ENCODE results near the gene DDX17. TPM values are rescaled to one million over a fixed set of nuclear protein-coding genes. Genes with fewer than 3 reads are reported as not detected.

The DDX17 gene
- total and polyA plus RNA-seq, 4 experiments from 2014 or later = 10.0 to 960 (median 486) TPM

DNA sequence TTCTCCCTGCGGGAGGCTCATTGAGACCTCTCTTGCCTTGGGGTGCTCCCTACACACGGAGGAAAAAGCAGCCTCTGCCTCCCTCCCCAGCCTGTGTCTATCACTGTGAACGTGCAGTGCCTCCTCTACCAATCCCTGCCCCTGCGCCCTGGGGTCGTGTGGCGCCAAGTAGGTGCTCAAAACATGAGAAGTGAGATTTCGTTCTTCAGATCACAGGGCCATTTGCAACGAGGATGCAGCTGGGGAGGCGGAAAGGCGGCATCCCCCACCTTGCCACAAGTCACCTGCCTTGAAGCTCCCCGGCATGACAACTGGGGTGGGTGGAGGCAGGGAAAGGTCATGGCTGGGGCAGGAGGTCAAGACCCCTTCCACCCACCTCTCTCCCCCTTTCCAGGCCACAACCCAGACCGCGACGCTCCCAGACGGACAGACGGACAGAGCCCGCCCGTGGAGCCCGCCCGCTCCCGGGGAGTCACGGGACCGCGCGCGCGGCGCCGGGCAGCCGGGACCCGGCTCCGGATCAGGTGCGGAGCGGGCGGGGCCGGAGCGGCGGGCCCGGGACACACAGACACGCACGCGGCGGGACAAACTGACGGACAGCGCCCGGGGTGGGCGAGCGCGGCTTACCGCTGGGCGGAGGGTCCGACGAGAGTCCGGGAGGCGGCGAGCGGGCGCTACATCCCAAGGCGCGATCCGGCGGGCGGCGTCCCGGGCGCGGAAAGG lies 51.6 kb downstream of the DDX17 start:
- Mint-ChIP-seq H3K27me3 (peaks cover 44 to 70% of the 10 kb centered on the region in 2 donors), H3K36me3 (no peaks in the 10 kb centered on the region), H3K4me1 (peaks cover 7 to 24% (median 13%) of the 10 kb centered on the region in 4 donors), H3K9me3 (no peaks in the 10 kb centered on the region), H3K4me3 (peak overlapping the region; percentile 78 to 89 (median 82)), H3K27ac (peak overlapping the region in 3 of 7 donors; percentile 13 to 68 (median 43))
- peaks cover 34% of the 10 kb centered on the region for H3K27me3 ChIP-seq (ENCODE audit: insufficient read depth, low read length)
- no peaks in the 10 kb centered on the region for H3K36me3 ChIP-seq (ENCODE audit: insufficient read depth, low read length)
- H3K27ac ChIP-seq (ENCODE audit: low read depth, low read length) = no peak overlapping the region
- ChIA-PET POLR2A (ENCODE audit: partially characterized antibody) (interaction anchor here (0.9 kb wide), 1 partner anchor 8 kb away, joined by 4 read pairs; no protein-coding TSS in a partner anchor), CTCF (ENCODE audit: partially characterized antibody) (no interaction called here)
- intact Hi-C loops (cut with micrococcal nuclease) = no loop called here
- H3K4me1 ChIP-seq (ENCODE audit: insufficient read depth, low read length) = peaks cover 8% of the 10 kb centered on the region
- peak overlapping the region in 1 of 2 donors; percentile 22 for H3K4me3 ChIP-seq (ENCODE audit: low read length in 2 of 2)
- peak; percentile 22 to 52 (median 31) for DNase-seq
- H3K9me3 ChIP-seq (ENCODE audit: control insufficient read depth in 1 of 2, low read length in 2 of 2) = no peaks in the 10 kb centered on the region

DNA sequence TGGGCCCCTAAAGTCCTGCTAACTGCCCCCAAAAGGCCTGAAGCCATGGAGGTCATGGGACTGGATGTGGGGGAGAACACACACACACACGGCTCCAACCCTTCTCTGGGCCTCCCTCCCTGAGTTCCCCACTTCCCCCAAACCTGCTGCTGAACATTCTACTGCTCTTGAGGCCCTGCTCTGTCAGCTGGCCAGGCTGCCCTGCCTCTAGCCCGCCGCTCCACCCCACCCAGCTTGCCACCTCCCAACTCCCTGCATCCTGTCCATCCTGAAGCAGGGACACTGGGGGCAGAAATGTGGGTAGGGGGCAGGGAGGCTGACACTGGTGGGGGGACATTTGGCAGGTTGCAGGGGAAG lies 52.1 kb downstream of the DDX17 start:
- no peaks in the 10 kb centered on the region for H3K36me3 Mint-ChIP-seq
- H3K27ac Mint-ChIP-seq = no peak overlapping the region
- peak overlapping the region in 7 of 8 donors; percentile 34 to 89 (median 82) for H3K4me3 Mint-ChIP-seq
- no peaks in the 10 kb centered on the region for H3K9me3 Mint-ChIP-seq
- DNase-seq = no peak
- Histone ChIP-seq H3K36me3 (ENCODE audit: insufficient read depth, low read length) (no peaks in the 10 kb centered on the region), H3K4me3 (ENCODE audit: low read length in 2 of 2) (peak overlapping the region in 1 of 2 donors; percentile 22), H3K4me1 (ENCODE audit: insufficient read depth, low read length) (peaks cover 8% of the 10 kb centered on the region), H3K9me3 (ENCODE audit: control insufficient read depth in 1 of 2, low read length in 2 of 2) (no peaks in the 10 kb centered on the region), H3K27me3 (ENCODE audit: insufficient read depth, low read length) (peaks cover 34% of the 10 kb centered on the region), H3K27ac (ENCODE audit: low read depth, low read length) (no peak overlapping the region)
- intact Hi-C loops (cut with micrococcal nuclease) = no loop called here
- peaks cover 40 to 69% of the 10 kb centered on the region in 2 donors for H3K27me3 Mint-ChIP-seq
- H3K4me1 Mint-ChIP-seq = peaks cover 7 to 24% (median 13%) of the 10 kb centered on the region in 4 donors
- ChIA-PET CTCF (ENCODE audit: partially characterized antibody) (no interaction called here), POLR2A (ENCODE audit: partially characterized antibody) (interaction anchor here (0.9 kb wide), 1 partner anchor 8 kb away, joined by 4 read pairs; no protein-coding TSS in a partner anchor)

DNA sequence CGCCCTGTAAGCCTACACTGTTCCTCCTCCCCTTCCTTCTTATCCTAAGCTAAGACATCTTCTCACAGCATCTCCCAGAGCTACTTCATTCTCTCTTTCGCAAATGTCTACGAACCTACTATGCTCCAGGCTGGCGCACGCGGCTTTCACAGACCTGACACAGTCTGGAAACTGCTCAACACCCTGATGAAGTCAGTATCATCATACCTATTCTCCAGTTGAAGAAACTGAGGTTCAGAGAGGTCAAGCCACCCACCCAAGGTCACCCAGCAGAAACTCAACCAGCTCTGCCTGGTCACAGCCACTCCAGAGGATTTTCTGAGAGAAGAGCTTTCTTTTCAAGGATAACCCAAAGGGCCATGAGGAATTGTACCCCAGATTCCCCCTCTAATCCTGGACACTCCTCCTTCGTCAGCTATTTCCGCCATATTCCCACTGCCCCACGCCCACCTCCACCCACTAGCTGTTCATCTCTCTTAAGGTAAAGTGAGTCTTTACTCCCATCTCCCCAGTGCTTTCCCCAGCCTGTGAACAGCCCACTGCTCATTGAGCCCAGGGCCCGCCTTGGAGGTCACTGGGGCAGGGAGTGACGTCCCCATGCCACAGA lies 52.9 kb downstream of the DDX17 start:
- intact Hi-C loops (cut with micrococcal nuclease) = no loop called here
- H3K4me3 Mint-ChIP-seq = peak overlapping the region in 3 of 8 donors; percentile 38 to 59 (median 58)
- CTCF ChIA-PET (ENCODE audit: partially characterized antibody) = interaction anchor here (0.5 kb wide), 1 partner anchor 218 kb away, joined by 3 read pairs; no protein-coding TSS in a partner anchor

DNA sequence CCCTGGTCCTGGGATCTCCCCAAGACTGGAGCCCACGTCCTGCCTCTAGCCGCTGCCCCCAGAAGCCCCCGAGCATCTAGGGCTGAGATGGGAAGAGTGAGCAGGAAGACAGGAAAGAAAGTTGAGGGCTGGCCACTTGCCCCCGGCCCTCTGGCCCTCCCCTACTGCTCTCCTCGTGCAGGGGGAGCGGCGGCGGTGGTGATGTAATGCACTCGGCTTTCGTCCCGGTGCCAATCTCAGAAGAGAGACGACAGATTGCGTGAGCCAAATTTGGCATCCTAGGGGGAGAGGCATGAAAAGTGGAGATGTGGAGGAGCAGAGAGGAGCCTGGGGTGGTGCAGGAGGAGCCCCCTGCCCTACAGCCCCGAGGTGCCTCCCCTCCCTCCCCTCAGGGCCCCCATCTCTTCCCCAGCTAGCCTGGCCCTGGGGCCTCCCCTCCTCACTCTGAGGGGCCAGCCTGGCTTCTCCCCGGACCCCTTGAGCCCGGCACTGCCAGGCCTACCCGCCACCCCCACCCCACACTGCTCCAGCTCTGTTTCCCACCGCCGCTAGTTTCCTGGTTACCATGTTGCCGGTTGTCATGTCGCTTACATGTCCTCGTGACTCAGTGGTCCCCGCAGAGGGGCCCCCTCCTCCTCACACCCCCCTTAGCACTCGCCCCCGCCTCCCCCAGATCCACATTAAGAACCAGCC lies 53.6 kb downstream of the DDX17 start:
- POLR2A ChIA-PET (ENCODE audit: partially characterized antibody) = no interaction called here
- H3K9me3 ChIP-seq (ENCODE audit: control insufficient read depth in 1 of 2, low read length in 2 of 2) = no peaks in the 10 kb centered on the region
- no peak overlapping the region for H3K27ac ChIP-seq (ENCODE audit: low read depth, low read length)
- no peak overlapping the region for H3K4me3 ChIP-seq (ENCODE audit: low read length in 2 of 2)
- intact Hi-C loops (cut with micrococcal nuclease) = no loop called here
- Mint-ChIP-seq H3K27me3 (peaks cover 30 to 61% of the 10 kb centered on the region in 2 donors), H3K4me3 (peak overlapping the region in 2 of 8 donors; percentile 44 to 58), H3K4me1 (peaks cover 7 to 22% (median 13%) of the 10 kb centered on the region in 4 donors), H3K36me3 (no peaks in the 10 kb centered on the region), H3K27ac (no peak overlapping the region), H3K9me3 (no peaks in the 10 kb centered on the region)
- no peaks in the 10 kb centered on the region for H3K36me3 ChIP-seq (ENCODE audit: insufficient read depth, low read length)
- no peak for DNase-seq
- CTCF ChIA-PET (ENCODE audit: partially characterized antibody) = interaction anchor here (0.5 kb wide), 1 partner anchor 219 kb away, joined by 3 read pairs; no protein-coding TSS in a partner anchor
- H3K4me1 ChIP-seq (ENCODE audit: insufficient read depth, low read length) = peaks cover 8% of the 10 kb centered on the region
- H3K27me3 ChIP-seq (ENCODE audit: insufficient read depth, low read length) = peaks cover 30% of the 10 kb centered on the region

More for the DNA sequence above, 52.9 kb downstream of the DDX17 start:
- Mint-ChIP-seq H3K9me3 (no peaks in the 10 kb centered on the region), H3K27me3 (peaks cover 33 to 66% of the 10 kb centered on the region in 2 donors), H3K4me1 (peaks cover 7 to 24% (median 13%) of the 10 kb centered on the region in 4 donors), H3K27ac (no peak overlapping the region), H3K36me3 (no peaks in the 10 kb centered on the region)
- H3K4me3 ChIP-seq (ENCODE audit: low read length in 2 of 2) = no peak overlapping the region
- DNase-seq = no peak
- H3K9me3 ChIP-seq (ENCODE audit: control insufficient read depth in 1 of 2, low read length in 2 of 2) = no peaks in the 10 kb centered on the region
- POLR2A ChIA-PET (ENCODE audit: partially characterized antibody) = no interaction called here
- no peaks in the 10 kb centered on the region for H3K36me3 ChIP-seq (ENCODE audit: insufficient read depth, low read length)
- peaks cover 34% of the 10 kb centered on the region for H3K27me3 ChIP-seq (ENCODE audit: insufficient read depth, low read length)
- no peak overlapping the region for H3K27ac ChIP-seq (ENCODE audit: low read depth, low read length)
- H3K4me1 ChIP-seq (ENCODE audit: insufficient read depth, low read length) = peaks cover 8% of the 10 kb centered on the region

DNA sequence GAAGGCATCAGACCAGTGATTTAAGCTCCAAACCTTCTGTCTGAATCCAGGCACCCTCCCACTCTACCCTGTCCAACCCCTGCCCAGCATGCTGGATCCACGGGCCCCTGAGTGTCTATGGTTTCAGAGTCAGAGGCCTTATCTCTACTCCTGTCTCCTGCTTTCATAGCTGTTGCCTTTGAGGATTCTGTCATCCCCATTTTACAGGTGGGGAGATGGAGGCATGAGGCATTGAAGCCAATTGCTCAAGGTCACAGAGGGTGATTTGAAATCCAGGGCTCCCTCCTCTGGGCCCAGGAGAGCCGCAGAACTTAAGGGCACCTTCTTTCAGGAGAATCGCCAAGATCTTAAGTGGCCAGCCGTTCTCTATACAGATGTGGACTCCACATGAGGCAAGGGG lies 54.2 kb downstream of the DDX17 start:
- ChIA-PET CTCF (ENCODE audit: partially characterized antibody) (no interaction called here), POLR2A (ENCODE audit: partially characterized antibody) (no interaction called here)
- H3K36me3 Mint-ChIP-seq = no peaks in the 10 kb centered on the region
- no peak overlapping the region for H3K4me3 Mint-ChIP-seq
- intact Hi-C loops (cut with micrococcal nuclease) = no loop called here
- peaks cover 26 to 54% of the 10 kb centered on the region in 2 donors for H3K27me3 Mint-ChIP-seq
- Histone ChIP-seq H3K27ac (ENCODE audit: low read depth, low read length) (no peak overlapping the region), H3K36me3 (ENCODE audit: insufficient read depth, low read length) (no peaks in the 10 kb centered on the region), H3K27me3 (ENCODE audit: insufficient read depth, low read length) (peaks cover 24% of the 10 kb centered on the region), H3K4me1 (ENCODE audit: insufficient read depth, low read length) (peaks cover 8% of the 10 kb centered on the region), H3K9me3 (ENCODE audit: control insufficient read depth in 1 of 2, low read length in 2 of 2) (no peaks in the 10 kb centered on the region), H3K4me3 (ENCODE audit: low read length in 2 of 2) (no peak overlapping the region)
- no peak for DNase-seq
- no peak overlapping the region for H3K27ac Mint-ChIP-seq
- no peaks in the 10 kb centered on the region for H3K9me3 Mint-ChIP-seq
- peaks cover 7 to 15% (median 11%) of the 10 kb centered on the region in 4 donors for H3K4me1 Mint-ChIP-seq

DNA sequence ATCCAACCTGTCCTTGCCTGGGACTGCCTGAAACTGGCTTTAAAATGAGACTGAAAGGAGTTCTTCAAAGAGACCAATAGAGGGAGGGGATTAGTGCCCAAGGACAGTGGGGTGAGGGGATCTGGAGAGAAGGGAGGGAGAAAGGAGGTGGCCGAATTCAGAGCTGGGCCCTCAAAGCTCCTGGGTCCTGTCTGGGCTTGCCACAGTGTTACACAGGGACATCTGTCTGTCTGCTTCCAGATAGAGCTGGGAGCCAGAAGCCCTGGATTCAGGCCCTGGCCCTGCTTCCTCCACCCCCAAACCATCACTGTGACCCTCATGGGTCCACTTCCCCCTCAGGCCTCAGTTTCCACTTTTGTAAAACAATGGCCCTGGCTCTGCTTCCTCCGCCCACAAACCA lies 54.7 kb downstream of the DDX17 start:
- Histone ChIP-seq H3K36me3 (ENCODE audit: insufficient read depth, low read length) (no peaks in the 10 kb centered on the region), H3K4me3 (ENCODE audit: low read length in 2 of 2) (no peak overlapping the region), H3K27me3 (ENCODE audit: insufficient read depth, low read length) (peaks cover 22% of the 10 kb centered on the region), H3K4me1 (ENCODE audit: insufficient read depth, low read length) (peaks cover 8% of the 10 kb centered on the region), H3K9me3 (ENCODE audit: control insufficient read depth in 1 of 2, low read length in 2 of 2) (no peaks in the 10 kb centered on the region), H3K27ac (ENCODE audit: low read depth, low read length) (no peak overlapping the region)
- intact Hi-C loops (cut with micrococcal nuclease) = no loop called here
- H3K27me3 Mint-ChIP-seq = peaks cover 22 to 50% of the 10 kb centered on the region in 2 donors
- H3K4me1 Mint-ChIP-seq = peaks cover 4 to 11% (median 7%) of the 10 kb centered on the region in 4 donors
- DNase-seq = no peak
- no peak overlapping the region for H3K4me3 Mint-ChIP-seq
- ChIA-PET POLR2A (ENCODE audit: partially characterized antibody) (no interaction called here), CTCF (ENCODE audit: partially characterized antibody) (no interaction called here)
- no peaks in the 10 kb centered on the region for H3K9me3 Mint-ChIP-seq
- no peaks in the 10 kb centered on the region for H3K36me3 Mint-ChIP-seq
- no peak overlapping the region for H3K27ac Mint-ChIP-seq

DNA sequence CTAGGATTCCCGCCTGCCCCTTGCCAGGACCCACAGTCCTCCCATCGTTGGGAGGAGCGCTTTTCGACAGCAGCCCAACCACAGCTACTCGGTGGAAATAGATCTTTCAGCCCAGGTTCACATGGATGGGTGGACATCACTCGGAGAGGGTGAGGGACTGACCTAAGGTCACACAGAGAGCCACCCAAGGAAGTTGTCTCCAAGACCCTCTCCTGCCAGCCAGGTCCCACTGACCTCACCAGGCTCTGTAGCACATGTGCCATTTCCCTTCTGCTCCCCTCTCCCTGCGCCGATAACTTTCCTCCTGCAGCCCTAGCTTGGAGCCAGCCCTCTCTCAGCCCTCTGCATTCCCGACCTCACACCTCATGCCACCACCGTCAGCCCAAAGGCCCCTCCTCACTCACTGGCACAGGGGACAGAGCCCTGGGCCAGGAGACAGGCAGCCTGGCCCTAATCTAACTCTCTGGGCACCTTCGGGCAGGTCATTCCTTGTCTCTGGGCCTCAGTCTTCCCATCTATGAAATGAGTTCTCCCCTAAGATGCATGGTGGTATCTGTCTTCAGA lies 55.8 kb downstream of the DDX17 start:
- peaks cover 17% of the 10 kb centered on the region for H3K27me3 ChIP-seq (ENCODE audit: insufficient read depth, low read length)
- H3K9me3 ChIP-seq (ENCODE audit: control insufficient read depth in 1 of 2, low read length in 2 of 2) = no peaks in the 10 kb centered on the region
- Mint-ChIP-seq H3K4me3 (no peak overlapping the region), H3K9me3 (no peaks in the 10 kb centered on the region), H3K27me3 (peaks cover 20 to 49% of the 10 kb centered on the region in 2 donors), H3K27ac (no peak overlapping the region), H3K4me1 (peaks cover 3 to 9% (median 5%) of the 10 kb centered on the region in 4 donors), H3K36me3 (no peaks in the 10 kb centered on the region)
- DNase-seq = no peak
- intact Hi-C loops (cut with micrococcal nuclease) = no loop called here
- ChIA-PET CTCF (ENCODE audit: partially characterized antibody) (no interaction called here), POLR2A (ENCODE audit: partially characterized antibody) (no interaction called here)
- H3K36me3 ChIP-seq (ENCODE audit: insufficient read depth, low read length) = no peaks in the 10 kb centered on the region
- H3K4me3 ChIP-seq (ENCODE audit: low read length in 2 of 2) = no peak overlapping the region
- peaks cover 8% of the 10 kb centered on the region for H3K4me1 ChIP-seq (ENCODE audit: insufficient read depth, low read length)
- no peak overlapping the region for H3K27ac ChIP-seq (ENCODE audit: low read depth, low read length)

Data from CD4-positive, alpha-beta memory T cell (primary cell).